ENCODE results near the gene BCAR1.

DNA sequence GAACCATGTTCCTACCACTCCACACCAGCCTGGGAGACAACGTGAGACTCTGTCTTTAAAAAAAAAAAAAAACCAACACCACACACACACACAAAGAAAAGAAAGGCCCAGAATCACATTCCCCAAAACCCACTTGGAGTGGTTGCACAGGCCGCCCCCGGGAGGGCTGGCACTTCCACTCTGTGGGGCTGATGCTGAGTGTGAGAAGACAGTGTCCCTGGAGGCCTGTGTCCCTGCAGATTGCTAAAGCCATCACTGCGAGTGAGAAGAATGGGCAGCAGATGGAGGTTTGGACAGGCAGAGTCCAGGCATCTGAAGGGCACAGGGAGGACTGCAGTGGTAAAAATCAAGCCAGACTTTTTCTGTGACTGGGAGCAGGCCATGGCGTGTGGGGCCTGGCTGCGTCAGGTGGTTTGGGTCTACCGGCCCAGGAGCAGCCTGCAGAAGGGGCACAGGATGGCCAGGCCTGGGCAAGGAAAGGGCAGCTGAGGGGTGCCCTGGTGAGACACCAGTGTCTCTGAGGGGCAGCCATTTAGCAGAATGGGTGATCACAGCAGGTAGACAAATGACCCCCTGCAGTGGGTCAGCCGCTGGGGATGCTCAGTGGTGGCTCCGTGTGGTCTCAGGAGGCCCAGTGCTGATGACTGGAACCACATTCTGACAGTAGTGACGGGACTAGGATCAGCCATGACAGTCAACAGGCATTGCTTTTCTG is 57.5 kb downstream of the BCAR1 start:
- TF ChIP-seq POLR2AphosphoS5 (IDR thresholded peaks at IDR 0.05) (no peak), EP300 (IDR thresholded peaks at IDR 0.05) (no peak), POLR2A (IDR thresholded peaks at IDR 0.05) (no peak)
- TF ChIP-seq, protein P1, sequence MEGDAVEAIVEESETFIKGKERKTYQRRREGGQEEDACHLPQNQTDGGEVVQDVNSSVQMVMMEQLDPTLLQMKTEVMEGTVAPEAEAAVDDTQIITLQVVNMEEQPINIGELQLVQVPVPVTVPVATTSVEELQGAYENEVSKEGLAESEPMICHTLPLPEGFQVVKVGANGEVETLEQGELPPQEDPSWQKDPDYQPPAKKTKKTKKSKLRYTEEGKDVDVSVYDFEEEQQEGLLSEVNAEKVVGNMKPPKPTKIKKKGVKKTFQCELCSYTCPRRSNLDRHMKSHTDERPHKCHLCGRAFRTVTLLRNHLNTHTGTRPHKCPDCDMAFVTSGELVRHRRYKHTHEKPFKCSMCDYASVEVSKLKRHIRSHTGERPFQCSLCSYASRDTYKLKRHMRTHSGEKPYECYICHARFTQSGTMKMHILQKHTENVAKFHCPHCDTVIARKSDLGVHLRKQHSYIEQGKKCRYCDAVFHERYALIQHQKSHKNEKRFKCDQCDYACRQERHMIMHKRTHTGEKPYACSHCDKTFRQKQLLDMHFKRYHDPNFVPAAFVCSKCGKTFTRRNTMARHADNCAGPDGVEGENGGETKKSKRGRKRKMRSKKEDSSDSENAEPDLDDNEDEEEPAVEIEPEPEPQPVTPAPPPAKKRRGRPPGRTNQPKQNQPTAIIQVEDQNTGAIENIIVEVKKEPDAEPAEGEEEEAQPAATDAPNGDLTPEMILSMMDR (IDR thresholded peaks at IDR 0.05), result no peak

Measured in suprapubic skin (tissue), 4 donors.